Thyroid gland (tissue), 4 donors: ENCODE data around the gene YWHAQ.

Source experiments
- POLR2A ChIP-seq, 2 donors: fragments of 450-650 bp; IDR thresholded peaks; one replicate each; pipeline ENCODE4 v1.6.1; 2017; ENCODE audit warnings: antibody characterized with exemption in 2 of 2, mild to moderate bottlenecking in 2 of 2, moderate library complexity in 1 of 2
- TF ChIP-seq, protein P1 (sequence below), 6 experiments: fragments of 200-600 bp in 3 of 6; fragments of 450-650 bp in 3 of 6; sonication (generic) in 3 of 6; IDR thresholded peaks; one replicate each; pipeline ENCODE4 v1.5.1; 2016 to 2019; ENCODE audit warnings: antibody characterized with exemption in 6 of 6, mild to moderate bottlenecking in 2 of 6, inconsistent platforms in 1 of 6, moderate library complexity in 1 of 6

DNA sequence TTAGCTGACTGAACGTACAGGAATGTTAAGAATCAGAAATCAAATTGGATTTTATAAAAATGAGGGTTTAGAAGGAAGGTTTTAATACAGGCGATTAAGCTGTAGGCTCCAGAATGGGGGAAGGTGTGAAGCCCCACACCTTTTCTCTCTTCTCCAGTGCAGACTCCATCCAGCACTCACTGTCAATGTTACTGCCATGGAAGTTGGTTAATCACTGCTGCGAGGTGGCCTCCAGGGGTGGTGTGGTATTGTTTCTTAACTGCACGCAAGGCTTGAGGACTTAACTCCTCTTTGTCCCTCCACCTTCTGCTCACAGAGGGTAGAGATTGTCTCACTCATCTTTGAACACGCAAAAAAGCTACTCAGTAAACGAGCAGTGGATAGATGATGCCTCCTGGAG, 26.9 kb upstream of the YWHAQ start:
- TF ChIP-seq, protein P1, sequence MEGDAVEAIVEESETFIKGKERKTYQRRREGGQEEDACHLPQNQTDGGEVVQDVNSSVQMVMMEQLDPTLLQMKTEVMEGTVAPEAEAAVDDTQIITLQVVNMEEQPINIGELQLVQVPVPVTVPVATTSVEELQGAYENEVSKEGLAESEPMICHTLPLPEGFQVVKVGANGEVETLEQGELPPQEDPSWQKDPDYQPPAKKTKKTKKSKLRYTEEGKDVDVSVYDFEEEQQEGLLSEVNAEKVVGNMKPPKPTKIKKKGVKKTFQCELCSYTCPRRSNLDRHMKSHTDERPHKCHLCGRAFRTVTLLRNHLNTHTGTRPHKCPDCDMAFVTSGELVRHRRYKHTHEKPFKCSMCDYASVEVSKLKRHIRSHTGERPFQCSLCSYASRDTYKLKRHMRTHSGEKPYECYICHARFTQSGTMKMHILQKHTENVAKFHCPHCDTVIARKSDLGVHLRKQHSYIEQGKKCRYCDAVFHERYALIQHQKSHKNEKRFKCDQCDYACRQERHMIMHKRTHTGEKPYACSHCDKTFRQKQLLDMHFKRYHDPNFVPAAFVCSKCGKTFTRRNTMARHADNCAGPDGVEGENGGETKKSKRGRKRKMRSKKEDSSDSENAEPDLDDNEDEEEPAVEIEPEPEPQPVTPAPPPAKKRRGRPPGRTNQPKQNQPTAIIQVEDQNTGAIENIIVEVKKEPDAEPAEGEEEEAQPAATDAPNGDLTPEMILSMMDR (IDR thresholded peaks at IDR 0.05), result no peak
- TF ChIP-seq POLR2A (IDR thresholded peaks at IDR 0.05), result no peak
